Measurements from ENCODE around the gene MTRR. TPM values are rescaled to one million over a fixed set of nuclear protein-coding genes. Genes with fewer than 3 reads are reported as not detected.

Gene MTRR
- total and polyA plus RNA-seq, 2 donors (not counting 1 experiment from before 2014, with no cell fraction given), result 25.5 to 67.8 TPM

DNA sequence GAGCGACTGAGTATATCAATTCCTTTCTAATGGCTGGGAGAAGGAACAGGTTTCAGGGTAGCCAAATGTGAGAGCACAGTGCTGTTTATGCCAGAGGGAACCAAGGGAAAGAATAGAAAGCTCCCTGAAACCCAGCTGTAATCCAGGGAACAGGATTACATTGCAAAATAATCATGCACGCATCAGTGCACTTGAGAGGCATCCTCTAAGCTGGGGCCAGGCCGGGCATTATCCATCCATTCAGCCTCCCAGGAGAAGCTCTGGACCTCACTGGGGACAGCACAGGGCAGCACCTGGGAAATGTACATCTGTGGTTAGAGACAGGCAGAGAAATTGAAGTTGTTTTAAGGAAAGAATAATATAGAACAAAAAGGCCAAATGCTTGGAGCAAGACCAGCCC is 72.7 kb downstream of the MTRR start:
- Histone ChIP-seq H3K27ac (ENCODE audit: low read length in 2 of 2) (no peak overlapping the region), H3K9me3 (ENCODE audit: control extremely low read depth in 1 of 3, control insufficient read depth in 2 of 3, insufficient read depth in 1 of 3, low read length in 2 of 3) (peaks cover 0 to 4% (median 0%) of the 10 kb centered on the region in 3 donors), H3K36me3 (replicated peaks in 1 of 2; ENCODE audit: control extremely low read depth in 1 of 2, control insufficient read depth in 1 of 2, extremely low read depth in 1 of 2, insufficient read depth in 2 of 2, low read length in 1 of 2) (no peaks in the 10 kb centered on the region), H3K4me3 (ENCODE audit: control extremely low read depth in 1 of 5, extremely low read depth in 1 of 5, insufficient read depth in 1 of 5, low read depth in 2 of 5, low read length in 4 of 5) (no peak overlapping the region), H3K4me2 (replicated peaks; ENCODE audit: low read depth, low read length, poor library complexity, severe bottlenecking) (no peak overlapping the region), H3K79me2 (ENCODE audit: control insufficient read depth, insufficient read depth, low read length) (no peaks in the 10 kb centered on the region), H4K20me1 (ENCODE audit: control insufficient read depth, insufficient read depth, low read length, poor library complexity, severe bottlenecking) (no peaks in the 10 kb centered on the region), H3K27me3 (replicated peaks in 1 of 4; ENCODE audit: control extremely low read depth in 1 of 4, control insufficient read depth in 3 of 4, insufficient read depth in 4 of 4, low read length in 3 of 4) (peaks cover 0 to 3% (median 0%) of the 10 kb centered on the region in 4 experiments), H3K4me1 (ENCODE audit: control insufficient read depth in 2 of 2, insufficient read depth in 2 of 2, low read length in 2 of 2) (no peaks in the 10 kb centered on the region), H3K9ac (ENCODE audit: low read length) (no peak overlapping the region), H2AFZ (ENCODE audit: insufficient read depth, low read depth, low read length, poor library complexity, severe bottlenecking) (no peak overlapping the region)
- POLR2A ChIA-PET, result no interaction called here
- Mint-ChIP-seq H3K4me1 (peaks cover 3% of the 10 kb centered on the region), H3K4me3 (no peak overlapping the region), H3K27ac (no peak overlapping the region), H3K27me3 (peaks cover 7% of the 10 kb centered on the region), H3K9me3 (ENCODE audit: insufficient read depth) (peaks cover 5% of the 10 kb centered on the region)
- no CpG with 5 or more reads among the region's 3 CpGs for WGBS (ENCODE audit: insufficient coverage)
- intact Hi-C loops (cut with micrococcal nuclease), result no loop called here
- DNase-seq (no peak), ATAC-seq (ENCODE audit: low read depth) (no peak)
- no peak for TF ChIP-seq EZH2 (IDR thresholded peaks at IDR 0.05; ENCODE audit: borderline replicate concordance, insufficient read depth, low read depth, low read length, poor library complexity, severe bottlenecking)
- CTCF ChIA-PET, result no interaction called here

DNA sequence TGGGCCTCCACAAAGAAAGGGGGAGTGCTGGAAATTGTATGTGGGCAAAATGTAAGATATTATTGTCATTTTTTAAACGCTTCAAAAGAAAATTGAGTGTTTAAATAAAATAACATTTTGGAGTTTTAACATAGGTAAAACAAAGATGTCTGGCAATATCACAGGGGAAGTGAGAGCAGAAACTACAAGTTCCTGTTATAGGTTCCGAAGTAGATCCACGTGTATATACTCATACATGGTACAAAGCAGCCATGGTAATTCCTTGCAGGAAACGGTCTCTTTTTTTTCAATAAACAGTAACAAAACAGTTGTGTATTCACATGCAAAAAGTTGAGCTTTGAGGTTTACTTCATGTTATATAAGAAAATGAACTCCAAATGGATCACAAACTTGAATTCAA is 78.4 kb downstream of the MTRR start:
- H3K4me2 ChIP-seq (replicated peaks; ENCODE audit: low read depth, low read length, poor library complexity, severe bottlenecking), result no peak overlapping the region
- no peaks in the 10 kb centered on the region for H3K36me3 ChIP-seq (replicated peaks in 1 of 2; ENCODE audit: control extremely low read depth in 1 of 2, control insufficient read depth in 1 of 2, extremely low read depth in 1 of 2, insufficient read depth in 2 of 2, low read length in 1 of 2)
- no peak overlapping the region for H3K9ac ChIP-seq (ENCODE audit: low read length)
- Mint-ChIP-seq H3K4me1 (peaks cover 2% of the 10 kb centered on the region), H3K27ac (no peak overlapping the region), H3K4me3 (no peak overlapping the region), H3K27me3 (peaks cover 6% of the 10 kb centered on the region), H3K9me3 (ENCODE audit: insufficient read depth) (peaks cover 8% of the 10 kb centered on the region)
- POLR2A ChIA-PET, result no interaction called here
- H3K27me3 ChIP-seq (replicated peaks in 1 of 4; ENCODE audit: control extremely low read depth in 1 of 4, control insufficient read depth in 3 of 4, insufficient read depth in 4 of 4, low read length in 3 of 4), result no peaks in the 10 kb centered on the region
- H3K9me3 ChIP-seq (ENCODE audit: control extremely low read depth in 1 of 3, control insufficient read depth in 2 of 3, insufficient read depth in 1 of 3, low read length in 2 of 3), result peaks cover 0 to 4% (median 0%) of the 10 kb centered on the region in 3 donors
- H3K27ac ChIP-seq (ENCODE audit: low read length in 2 of 2), result no peak overlapping the region
- TF ChIP-seq, protein P1, sequence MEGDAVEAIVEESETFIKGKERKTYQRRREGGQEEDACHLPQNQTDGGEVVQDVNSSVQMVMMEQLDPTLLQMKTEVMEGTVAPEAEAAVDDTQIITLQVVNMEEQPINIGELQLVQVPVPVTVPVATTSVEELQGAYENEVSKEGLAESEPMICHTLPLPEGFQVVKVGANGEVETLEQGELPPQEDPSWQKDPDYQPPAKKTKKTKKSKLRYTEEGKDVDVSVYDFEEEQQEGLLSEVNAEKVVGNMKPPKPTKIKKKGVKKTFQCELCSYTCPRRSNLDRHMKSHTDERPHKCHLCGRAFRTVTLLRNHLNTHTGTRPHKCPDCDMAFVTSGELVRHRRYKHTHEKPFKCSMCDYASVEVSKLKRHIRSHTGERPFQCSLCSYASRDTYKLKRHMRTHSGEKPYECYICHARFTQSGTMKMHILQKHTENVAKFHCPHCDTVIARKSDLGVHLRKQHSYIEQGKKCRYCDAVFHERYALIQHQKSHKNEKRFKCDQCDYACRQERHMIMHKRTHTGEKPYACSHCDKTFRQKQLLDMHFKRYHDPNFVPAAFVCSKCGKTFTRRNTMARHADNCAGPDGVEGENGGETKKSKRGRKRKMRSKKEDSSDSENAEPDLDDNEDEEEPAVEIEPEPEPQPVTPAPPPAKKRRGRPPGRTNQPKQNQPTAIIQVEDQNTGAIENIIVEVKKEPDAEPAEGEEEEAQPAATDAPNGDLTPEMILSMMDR (IDR thresholded peaks at IDR 0.05), result no peak
- no peak for TF ChIP-seq EZH2 (IDR thresholded peaks at IDR 0.05; ENCODE audit: borderline replicate concordance, insufficient read depth, low read depth, low read length, poor library complexity, severe bottlenecking)
- intact Hi-C loops (cut with micrococcal nuclease), result no loop called here
- H4K20me1 ChIP-seq (ENCODE audit: control insufficient read depth, insufficient read depth, low read length, poor library complexity, severe bottlenecking), result no peaks in the 10 kb centered on the region
- WGBS (ENCODE audit: insufficient coverage), result 100% methylated on average over 1 of the region's 4 CpGs
- ATAC-seq (ENCODE audit: low read depth), result no peak
- no peaks in the 10 kb centered on the region for H3K4me1 ChIP-seq (ENCODE audit: control insufficient read depth in 2 of 2, insufficient read depth in 2 of 2, low read length in 2 of 2)
- H2AFZ ChIP-seq (ENCODE audit: insufficient read depth, low read depth, low read length, poor library complexity, severe bottlenecking), result no peak overlapping the region
- DNase-seq, result no peak
- H3K79me2 ChIP-seq (ENCODE audit: control insufficient read depth, insufficient read depth, low read length), result no peaks in the 10 kb centered on the region
- H3K4me3 ChIP-seq (ENCODE audit: control extremely low read depth in 1 of 5, extremely low read depth in 1 of 5, insufficient read depth in 1 of 5, low read depth in 2 of 5, low read length in 4 of 5), result no peak overlapping the region
- CTCF ChIA-PET, result interaction anchor here (1.2 kb wide), 1 partner anchor 19 kb away, joined by 3 read pairs; no protein-coding TSS in a partner anchor

Other genes with a start within 250 kb of the MTRR start
- not detected in 2 replicates for gene CFAP90, start 18.0 kb upstream of the MTRR start, total RNA-seq
- not detected in 2 replicates for gene CFAP90, start 18.0 kb upstream of the MTRR start, polyA plus RNA-seq
- gene FASTKD3, start 117 bp upstream of the MTRR start, total RNA-seq, result 10.0 and 11.0 TPM in 2 replicates
- 2.7 and 6.6 TPM in 2 replicates for gene FASTKD3, start 117 bp upstream of the MTRR start, polyA plus RNA-seq

All from B cell (primary cell).